T follicular helper cell (primary cell): ENCODE measurements around the gene EXOC6.
"Not testable (repeated sequence)": the region's sequence is repeated elsewhere in the genome, so short reads cannot be mapped to it uniquely, and the experiment has no call there.

Experiments used
- DNase-seq: peaks from one replicate; pipeline ENCODE4 v3.0.0-alpha.2; 2020; ENCODE audit warnings: low read depth

EXOC6 gene

GRCh38 chr10:92952573-92952972 is 104.3 kb downstream of the EXOC6 start:
- not testable (repeated sequence) for DNase-seq

- no peak for DNase-seq
These were observed 109.1 kb downstream of the EXOC6 start for GRCh38 chr10:92957223-92958010.

- no peak for DNase-seq
These were observed 113.3 kb downstream of the EXOC6 start for GRCh38 chr10:92961638-92962037.

- no peak for DNase-seq
These were observed 117.0 kb downstream of the EXOC6 start for GRCh38 chr10:92965314-92965713.

- no peak for DNase-seq
These were observed 119.3 kb downstream of the EXOC6 start for GRCh38 chr10:92967641-92968040.

GRCh38 chr10:92969151-92969550 is 120.8 kb downstream of the EXOC6 start:
- DNase-seq, result no peak

- DNase-seq, result no peak
These were observed 122.2 kb downstream of the EXOC6 start for GRCh38 chr10:92970301-92971070.

- DNase-seq, result no peak
These were observed 123.9 kb downstream of the EXOC6 start for GRCh38 chr10:92972066-92972870.

- no peak for DNase-seq
These were observed 124.6 kb downstream of the EXOC6 start for GRCh38 chr10:92972886-92973285.

GRCh38 chr10:92976278-92976677 is 128.0 kb downstream of the EXOC6 start:
- not testable (repeated sequence) for DNase-seq

- no peak for DNase-seq
These were observed 140.9 kb downstream of the EXOC6 start for GRCh38 chr10:92989250-92989649.

- DNase-seq, result no peak
These were observed 142.3 kb downstream of the EXOC6 start for GRCh38 chr10:92990615-92991014.

GRCh38 chr10:92991513-92991912 is 143.2 kb downstream of the EXOC6 start:
- no peak for DNase-seq

GRCh38 chr10:92993699-92994272 is 145.5 kb downstream of the EXOC6 start:
- no peak for DNase-seq

GRCh38 chr10:92995509-92995908 is 147.2 kb downstream of the EXOC6 start:
- DNase-seq, result no peak

- no peak for DNase-seq
These were observed 149.3 kb downstream of the EXOC6 start for GRCh38 chr10:92997620-92998019.

GRCh38 chr10:92999191-92999590 is 150.9 kb downstream of the EXOC6 start:
- DNase-seq, result no peak

GRCh38 chr10:93006435-93007039 is 158.2 kb downstream of the EXOC6 start:
- DNase-seq, result no peak

- DNase-seq, result no peak
These were observed 167.4 kb downstream of the EXOC6 start for GRCh38 chr10:93015722-93016121.

- DNase-seq, result no peak
These were observed 174.8 kb downstream of the EXOC6 start for GRCh38 chr10:93023013-93023650.

- no peak for DNase-seq
These were observed 177.8 kb downstream of the EXOC6 start for GRCh38 chr10:93026072-93026471.
